Endodermal cell (in vitro differentiated cells): ENCODE measurements around the gene PCBP3. TPM values are rescaled to one million over a fixed set of nuclear protein-coding genes. Genes with fewer than 3 reads are reported as not detected.
A peak's percentile ranks its signal among the peaks of the same experiment; 100 is the strongest.
"Not testable (repeated sequence)": the region's sequence is repeated elsewhere in the genome, so short reads cannot be mapped to it uniquely, and the experiment has no call there.

Experiments
- DNase-seq: peaks from one replicate; pipeline ENCODE4 v3.0.0-alpha.2; 2017
- H3K27ac ChIP-seq: 2 replicates; pipeline ENCODE4 v1.5.1; 2013; ENCODE audit warnings: mild to moderate bottlenecking, low read depth, low read length, moderate library complexity
- H3K27me3 ChIP-seq: 2 replicates; pipeline ENCODE4 v1.6.1; 2013; ENCODE audit warnings: mild to moderate bottlenecking, low read length, moderate library complexity; ENCODE audit not compliant: insufficient read depth, control insufficient read depth, poor library complexity, severe bottlenecking
- H3K36me3 ChIP-seq: 2 replicates; pipeline ENCODE4 v1.7.0; 2013; ENCODE audit warnings: mild to moderate bottlenecking, low read length, moderate library complexity; ENCODE audit not compliant: control insufficient read depth, insufficient read depth
- H3K4me1 ChIP-seq: one replicate; pipeline ENCODE4 v1.7.0; 2013; ENCODE audit warnings: low read length; ENCODE audit not compliant: control insufficient read depth, insufficient read depth
- H3K4me3 ChIP-seq: 2 replicates; pipeline ENCODE4 v1.5.1; 2013; ENCODE audit warnings: mild to moderate bottlenecking, low read length, moderate library complexity
- H3K9ac ChIP-seq: 2 replicates; pipeline ENCODE4 v1.6.1; 2013; ENCODE audit warnings: mild to moderate bottlenecking, low read length, moderate library complexity; ENCODE audit not compliant: poor library complexity, severe bottlenecking; ENCODE audit errors: extremely low read depth
- H3K9me3 ChIP-seq: 2 replicates; pipeline ENCODE4 v1.6.1; 2013; ENCODE audit warnings: mild to moderate bottlenecking, low read length, moderate library complexity; ENCODE audit not compliant: control insufficient read depth
- H3K27ac Mint-ChIP-seq: 2 replicates; pipeline ENCODE4 v1.8.0; 2020; ENCODE audit warnings: mixed read lengths
- H3K27me3 Mint-ChIP-seq: 2 replicates; pipeline ENCODE4 v1.8.0; 2021; ENCODE audit warnings: mild to moderate bottlenecking, mixed read lengths; ENCODE audit not compliant: insufficient read depth
- H3K36me3 Mint-ChIP-seq: 2 replicates; pipeline ENCODE4 v1.8.0; 2020; ENCODE audit warnings: low read depth, mixed read lengths
- H3K4me1 Mint-ChIP-seq: 2 replicates; pipeline ENCODE4 v1.8.0; 2020; ENCODE audit warnings: mixed read lengths
- H3K4me3 Mint-ChIP-seq: 2 replicates; pipeline ENCODE4 v1.8.0; 2020; ENCODE audit warnings: mild to moderate bottlenecking, moderate library complexity, mixed read lengths
- H3K9me3 Mint-ChIP-seq: 2 replicates; pipeline ENCODE4 v1.8.0; 2020; ENCODE audit warnings: mild to moderate bottlenecking, mixed read lengths
- CTCF ChIP-seq: fragments of 200-600 bp; sonication (generic); conservative IDR thresholded peaks from 2 replicates; pipeline ENCODE4 v1.5.0; 2021; ENCODE audit warnings: antibody characterized with exemption, mild to moderate bottlenecking
- WGBS, 2 experiments: methylation state at CpG; one replicate each; pipeline versions ENCODE4 v1.1.5 to v1.1.7; 2013; ENCODE audit warnings: missing lambda C conversion rate in 2 of 2, mixed read lengths in 1 of 2; ENCODE audit not compliant: insufficient coverage in 1 of 2, insufficient read length in 1 of 2; 5-methylcytosine and 5-hydroxymethylcytosine counted together
- total RNA-seq, 2 donors: library from RNA; stranded (reverse); fragmentation: NEBNext Ultra II Directional in 1 of 2; extraction: Animal tissue kit (Norgen Biotek cat#: 25700) in 1 of 2; gene quantifications; 2 replicates in 1 of 2; 3 replicates in 1 of 2; pipeline ENCODE4 v1.2.1, GENCODE V29; 2021

The PCBP3 gene
- total RNA-seq, 2 donors from 2014 or later: 2.1 to 10.6 TPM

- H3K9me3 Mint-ChIP-seq: no peaks in the 10 kb centered on the region
- no peak overlapping the region for H3K27ac Mint-ChIP-seq
- H3K27me3 Mint-ChIP-seq: no peaks in the 10 kb centered on the region
- peak; percentile 18 for DNase-seq
- no peaks in the 10 kb centered on the region for H3K4me1 Mint-ChIP-seq
- H3K36me3 ChIP-seq: no peaks in the 10 kb centered on the region
- no peak overlapping the region for H3K27ac ChIP-seq
- 91 to 96% methylated on average over 13 of the region's 13 CpGs for WGBS, 2 experiments
- no peak overlapping the region for H3K4me3 ChIP-seq
- H3K4me1 ChIP-seq: no peaks in the 10 kb centered on the region
- no peak overlapping the region for H3K9ac ChIP-seq
- no peak for TF ChIP-seq CTCF
- H3K36me3 Mint-ChIP-seq: no peaks in the 10 kb centered on the region
- H3K4me3 Mint-ChIP-seq: no peak overlapping the region
- no peaks in the 10 kb centered on the region for H3K9me3 ChIP-seq
- no peaks in the 10 kb centered on the region for H3K27me3 ChIP-seq
Observed at GRCh38 chr21:45618287-45618686, 25.2 kb upstream of the PCBP3 start.

GRCh38 chr21:45618846-45619485, 24.6 kb upstream of the PCBP3 start:
- no peaks in the 10 kb centered on the region for H3K4me1 ChIP-seq
- H3K27ac ChIP-seq: no peak overlapping the region
- DNase-seq: peak; percentile 44
- no peaks in the 10 kb centered on the region for H3K27me3 Mint-ChIP-seq
- no peak overlapping the region for H3K4me3 ChIP-seq
- 88 to 89% methylated on average over 3 to 8 of the region's 8 CpGs for WGBS, 2 experiments
- no peak for TF ChIP-seq CTCF
- H3K9me3 ChIP-seq: no peaks in the 10 kb centered on the region
- H3K36me3 ChIP-seq: no peaks in the 10 kb centered on the region
- H3K36me3 Mint-ChIP-seq: no peaks in the 10 kb centered on the region
- H3K4me1 Mint-ChIP-seq: no peaks in the 10 kb centered on the region
- H3K27me3 ChIP-seq: no peaks in the 10 kb centered on the region
- H3K27ac Mint-ChIP-seq: no peak overlapping the region
- H3K9ac ChIP-seq: no peak overlapping the region
- H3K4me3 Mint-ChIP-seq: no peak overlapping the region
- no peaks in the 10 kb centered on the region for H3K9me3 Mint-ChIP-seq

GRCh38 chr21:45620201-45620923, 23.2 kb upstream of the PCBP3 start:
- WGBS, 2 experiments: 84 to 86% methylated on average over 8 to 12 of the region's 12 CpGs
- TF ChIP-seq CTCF: no peak
- Histone ChIP-seq H3K27me3 (no peaks in the 10 kb centered on the region), H3K4me3 (no peak overlapping the region), H3K4me1 (no peaks in the 10 kb centered on the region), H3K36me3 (no peaks in the 10 kb centered on the region), H3K9me3 (no peaks in the 10 kb centered on the region), H3K9ac (no peak overlapping the region), H3K27ac (no peak overlapping the region)
- H3K4me3 Mint-ChIP-seq: no peak overlapping the region
- no peaks in the 10 kb centered on the region for H3K9me3 Mint-ChIP-seq
- peak; percentile 30 for DNase-seq
- no peaks in the 10 kb centered on the region for H3K4me1 Mint-ChIP-seq
- H3K36me3 Mint-ChIP-seq: no peaks in the 10 kb centered on the region
- no peaks in the 10 kb centered on the region for H3K27me3 Mint-ChIP-seq
- no peak overlapping the region for H3K27ac Mint-ChIP-seq

GRCh38 chr21:45621435-45622331, 21.8 kb upstream of the PCBP3 start:
- not testable (repeated sequence) for H3K36me3 ChIP-seq, H3K9ac ChIP-seq, H3K4me3 ChIP-seq, H3K27me3 Mint-ChIP-seq, H3K4me3 Mint-ChIP-seq, H3K27ac ChIP-seq, H3K27ac Mint-ChIP-seq, H3K4me1 ChIP-seq, H3K36me3 Mint-ChIP-seq, H3K9me3 ChIP-seq, H3K27me3 ChIP-seq, H3K4me1 Mint-ChIP-seq, H3K9me3 Mint-ChIP-seq
- peak; percentile 23 for DNase-seq
- 80 to 85% methylated on average over 5 to 10 of the region's 10 CpGs for WGBS, 2 experiments
